ENCODE results near the gene GOLGA8R.
A peak's percentile ranks its signal among the peaks of the same experiment; 100 is the strongest.
"Not testable (repeated sequence)": the region's sequence is repeated elsewhere in the genome, so short reads cannot be mapped to it uniquely, and the experiment has no call there.

The GOLGA8R gene

GRCh38 chr15:30386318-30386887 is 27.7 kb downstream of the GOLGA8R start:
- not testable (repeated sequence) for H2AK5ac ChIP-seq (ENCODE audit: low read length); H3K79me2 ChIP-seq (ENCODE audit: control insufficient read depth, insufficient read depth, low read length); H3K4me3 ChIP-seq (ENCODE audit: low read length); H3K79me1 ChIP-seq (ENCODE audit: low read length); DNase-seq; H3K27ac ChIP-seq (ENCODE audit: low read depth, low read length); H4K8ac ChIP-seq (ENCODE audit: low read depth, low read length); H3K4me2 ChIP-seq (ENCODE audit: low read length); H3K23ac ChIP-seq (ENCODE audit: low read length); H3K9ac ChIP-seq (ENCODE audit: low read length); H3K18ac ChIP-seq (ENCODE audit: low read length); H4K5ac ChIP-seq (ENCODE audit: low read length); H2BK15ac ChIP-seq (replicated peaks; ENCODE audit: low read depth); H3K4me1 ChIP-seq (ENCODE audit: control insufficient read depth, low read depth, low read length); H3K56ac ChIP-seq (ENCODE audit: low read length); H3K4ac ChIP-seq (ENCODE audit: low read depth, low read length); H2BK5ac ChIP-seq (ENCODE audit: low read length); H3K27me3 ChIP-seq (ENCODE audit: insufficient read depth, low read length, poor library complexity); H3K36me3 ChIP-seq (ENCODE audit: control insufficient read depth, insufficient read depth, low read length); H2BK120ac ChIP-seq (ENCODE audit: low read depth, low read length)
- no CpG with 5 or more reads among the region's 6 CpGs for WGBS (ENCODE audit: extremely low coverage, insufficient coverage, low lambda C conversion rate)

DNA sequence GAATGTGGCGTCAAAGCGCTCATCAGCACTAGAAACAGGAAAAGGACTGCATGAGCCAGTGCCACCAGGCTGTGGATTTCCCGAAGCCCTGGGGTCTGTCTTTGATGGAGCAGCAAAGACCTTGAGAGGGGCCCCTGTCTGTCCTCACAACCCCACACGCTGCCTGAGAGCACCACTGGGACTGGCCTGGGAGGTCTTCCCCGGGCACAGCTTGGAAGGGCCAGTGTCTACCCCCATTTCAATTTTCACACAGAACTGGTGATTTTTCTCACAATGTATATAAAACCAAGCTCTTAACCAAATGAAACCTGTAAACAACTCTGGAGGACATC is 37.0 kb downstream of the GOLGA8R start:
- not testable (repeated sequence) for H3K4me1 ChIP-seq (ENCODE audit: control insufficient read depth, low read depth, low read length); H3K27ac ChIP-seq (ENCODE audit: low read depth, low read length)

GRCh38 chr15:30376375-30377081 is 37.5 kb downstream of the GOLGA8R start:
- WGBS (ENCODE audit: extremely low coverage, insufficient coverage, low lambda C conversion rate), result no CpG with 5 or more reads among the region's 17 CpGs
- not testable (repeated sequence) for H3K79me1 ChIP-seq (ENCODE audit: low read length); H4K5ac ChIP-seq (ENCODE audit: low read length); H3K9ac ChIP-seq (ENCODE audit: low read length); H3K4me1 ChIP-seq (ENCODE audit: control insufficient read depth, low read depth, low read length); H3K23ac ChIP-seq (ENCODE audit: low read length); H3K27ac ChIP-seq (ENCODE audit: low read depth, low read length); H2BK120ac ChIP-seq (ENCODE audit: low read depth, low read length); H3K36me3 ChIP-seq (ENCODE audit: control insufficient read depth, insufficient read depth, low read length); H2BK15ac ChIP-seq (replicated peaks; ENCODE audit: low read depth); DNase-seq; H3K4ac ChIP-seq (ENCODE audit: low read depth, low read length); H4K8ac ChIP-seq (ENCODE audit: low read depth, low read length); H3K4me2 ChIP-seq (ENCODE audit: low read length); H3K56ac ChIP-seq (ENCODE audit: low read length); H3K4me3 ChIP-seq (ENCODE audit: low read length); H3K27me3 ChIP-seq (ENCODE audit: insufficient read depth, low read length, poor library complexity); H3K18ac ChIP-seq (ENCODE audit: low read length); H2AK5ac ChIP-seq (ENCODE audit: low read length); H3K79me2 ChIP-seq (ENCODE audit: control insufficient read depth, insufficient read depth, low read length); H2BK5ac ChIP-seq (ENCODE audit: low read length)

More for the DNA sequence above, 37.0 kb downstream of the GOLGA8R start:
- not testable (repeated sequence) for H2BK120ac ChIP-seq (ENCODE audit: low read depth, low read length); H3K9ac ChIP-seq (ENCODE audit: low read length); H3K23ac ChIP-seq (ENCODE audit: low read length); H3K27me3 ChIP-seq (ENCODE audit: insufficient read depth, low read length, poor library complexity); H3K79me1 ChIP-seq (ENCODE audit: low read length); H3K4me3 ChIP-seq (ENCODE audit: low read length); H3K4ac ChIP-seq (ENCODE audit: low read depth, low read length); DNase-seq; H3K79me2 ChIP-seq (ENCODE audit: control insufficient read depth, insufficient read depth, low read length); H3K56ac ChIP-seq (ENCODE audit: low read length); H4K8ac ChIP-seq (ENCODE audit: low read depth, low read length); H3K4me2 ChIP-seq (ENCODE audit: low read length); H3K18ac ChIP-seq (ENCODE audit: low read length); H3K36me3 ChIP-seq (ENCODE audit: control insufficient read depth, insufficient read depth, low read length); H2BK5ac ChIP-seq (ENCODE audit: low read length); H2BK15ac ChIP-seq (replicated peaks; ENCODE audit: low read depth); H2AK5ac ChIP-seq (ENCODE audit: low read length); H4K5ac ChIP-seq (ENCODE audit: low read length)
- WGBS (ENCODE audit: extremely low coverage, insufficient coverage, low lambda C conversion rate), result no CpG with 5 or more reads among the region's 5 CpGs

- H3K9ac ChIP-seq (ENCODE audit: low read length); H3K79me1 ChIP-seq (ENCODE audit: low read length); H2BK5ac ChIP-seq (ENCODE audit: low read length); H2AK5ac ChIP-seq (ENCODE audit: low read length); H2BK120ac ChIP-seq (ENCODE audit: low read depth, low read length); H4K8ac ChIP-seq (ENCODE audit: low read depth, low read length); H3K23ac ChIP-seq (ENCODE audit: low read length); H3K18ac ChIP-seq (ENCODE audit: low read length); H3K79me2 ChIP-seq (ENCODE audit: control insufficient read depth, insufficient read depth, low read length); H3K36me3 ChIP-seq (ENCODE audit: control insufficient read depth, insufficient read depth, low read length); H3K4me1 ChIP-seq (ENCODE audit: control insufficient read depth, low read depth, low read length); H3K27me3 ChIP-seq (ENCODE audit: insufficient read depth, low read length, poor library complexity); H3K56ac ChIP-seq (ENCODE audit: low read length); H3K4me2 ChIP-seq (ENCODE audit: low read length); H3K27ac ChIP-seq (ENCODE audit: low read depth, low read length); H3K4ac ChIP-seq (ENCODE audit: low read depth, low read length); H3K4me3 ChIP-seq (ENCODE audit: low read length); H4K5ac ChIP-seq (ENCODE audit: low read length); H2BK15ac ChIP-seq (replicated peaks; ENCODE audit: low read depth): not testable (repeated sequence)
- peak; percentile 19 for DNase-seq
- WGBS (ENCODE audit: extremely low coverage, insufficient coverage, low lambda C conversion rate), result 50% methylated on average over 1 of the region's 4 CpGs
These were observed 38.2 kb downstream of the GOLGA8R start for GRCh38 chr15:30375872-30376271.

GRCh38 chr15:30374862-30375261 is 39.2 kb downstream of the GOLGA8R start:
- not testable (repeated sequence) for H2AK5ac ChIP-seq (ENCODE audit: low read length); H2BK120ac ChIP-seq (ENCODE audit: low read depth, low read length); H3K9ac ChIP-seq (ENCODE audit: low read length); DNase-seq; H3K79me2 ChIP-seq (ENCODE audit: control insufficient read depth, insufficient read depth, low read length); H2BK5ac ChIP-seq (ENCODE audit: low read length); H3K18ac ChIP-seq (ENCODE audit: low read length); H3K79me1 ChIP-seq (ENCODE audit: low read length); H3K4ac ChIP-seq (ENCODE audit: low read depth, low read length); H3K36me3 ChIP-seq (ENCODE audit: control insufficient read depth, insufficient read depth, low read length); H3K27ac ChIP-seq (ENCODE audit: low read depth, low read length); H4K8ac ChIP-seq (ENCODE audit: low read depth, low read length); H3K23ac ChIP-seq (ENCODE audit: low read length); H2BK15ac ChIP-seq (replicated peaks; ENCODE audit: low read depth); H3K4me3 ChIP-seq (ENCODE audit: low read length); H3K56ac ChIP-seq (ENCODE audit: low read length); H3K4me1 ChIP-seq (ENCODE audit: control insufficient read depth, low read depth, low read length); H3K4me2 ChIP-seq (ENCODE audit: low read length); H4K5ac ChIP-seq (ENCODE audit: low read length); H3K27me3 ChIP-seq (ENCODE audit: insufficient read depth, low read length, poor library complexity)
- no CpG with 5 or more reads among the region's 10 CpGs for WGBS (ENCODE audit: extremely low coverage, insufficient coverage, low lambda C conversion rate)

GRCh38 chr15:30368271-30368670 is 45.8 kb downstream of the GOLGA8R start:
- not testable (repeated sequence) for H3K4me1 ChIP-seq (ENCODE audit: control insufficient read depth, low read depth, low read length); H4K8ac ChIP-seq (ENCODE audit: low read depth, low read length); H3K4ac ChIP-seq (ENCODE audit: low read depth, low read length); H3K9ac ChIP-seq (ENCODE audit: low read length); H3K79me1 ChIP-seq (ENCODE audit: low read length); H3K56ac ChIP-seq (ENCODE audit: low read length); H4K5ac ChIP-seq (ENCODE audit: low read length); H3K79me2 ChIP-seq (ENCODE audit: control insufficient read depth, insufficient read depth, low read length); H3K18ac ChIP-seq (ENCODE audit: low read length); H2AK5ac ChIP-seq (ENCODE audit: low read length); H3K4me3 ChIP-seq (ENCODE audit: low read length); DNase-seq; H3K4me2 ChIP-seq (ENCODE audit: low read length); H3K27me3 ChIP-seq (ENCODE audit: insufficient read depth, low read length, poor library complexity); H3K27ac ChIP-seq (ENCODE audit: low read depth, low read length); H3K23ac ChIP-seq (ENCODE audit: low read length); H2BK5ac ChIP-seq (ENCODE audit: low read length); H2BK120ac ChIP-seq (ENCODE audit: low read depth, low read length); H3K36me3 ChIP-seq (ENCODE audit: control insufficient read depth, insufficient read depth, low read length); H2BK15ac ChIP-seq (replicated peaks; ENCODE audit: low read depth)
- no CpG with 5 or more reads among the region's 3 CpGs for WGBS (ENCODE audit: extremely low coverage, insufficient coverage, low lambda C conversion rate)

Measured in mesendoderm (in vitro differentiated cells).